IMR-90 (cell line): Measurements from ENCODE around the gene C13orf42. TPM values are rescaled to one million over a fixed set of nuclear protein-coding genes. Genes with fewer than 3 reads are reported as not detected.

ENCODE experiments used
- ATAC-seq: fragments of 200-7000 bp; cut with Tn5 transposase; 2 replicates; pipeline ENCODE4 v1.9.1; 2020; ENCODE audit warnings: low read depth, mild to moderate bottlenecking, moderate library complexity
- BruUV-seq: library from RNA; stranded (reverse); fragments of 400-500 nt; replicated peaks from 2 replicates; lab custom pipeline; 2021; lab: Mats Ljungman, UMichigan
- CTCF ChIA-PET: fragments of 300-600 bp; formaldehyde crosslinking; extraction: SDS; loops from one replicate; lab custom pipeline; 2021; ENCODE audit warnings: antibody characterized with exemption; lab: Yijun Ruan, JAX
- POLR2A ChIA-PET: fragments of 300-600 bp; sonication (Branson Sonifier 250); formaldehyde crosslinking; loops from one replicate; lab custom pipeline; 2022; ENCODE audit warnings: antibody characterized with exemption; ENCODE audit not compliant: unreplicated experiment; lab: Charles Lee
- DNase-seq: peaks from one replicate; pipeline ENCODE4 v3.0.0; 2013
- H2AFZ ChIP-seq: replicated peaks from 2 replicates; pipeline ENCODE3; 2013; ENCODE audit warnings: low read length, mild to moderate bottlenecking; ENCODE audit not compliant: poor library complexity
- H2AK5ac ChIP-seq: 2 replicates; pipeline ENCODE4 v1.6.1; 2013; ENCODE audit warnings: low read depth, low read length, inconsistent platforms
- H2AK9ac ChIP-seq: replicated peaks from 2 replicates; pipeline ENCODE3; 2013; ENCODE audit warnings: mild to moderate bottlenecking, low read depth, low read length, moderate library complexity; ENCODE audit not compliant: poor library complexity
- H2BK120ac ChIP-seq: 2 replicates; pipeline ENCODE4 v1.6.1; 2013; ENCODE audit warnings: low read depth, low read length, inconsistent platforms
- H2BK15ac ChIP-seq: 3 replicates; pipeline ENCODE4 v1.6.1; 2013; ENCODE audit warnings: low read depth, low read length, inconsistent platforms
- H2BK20ac ChIP-seq: 2 replicates; pipeline ENCODE4 v1.6.1; 2013; ENCODE audit warnings: low read depth, mild to moderate bottlenecking, inconsistent platforms, low read length, moderate library complexity
- H2BK5ac ChIP-seq: 2 replicates; pipeline ENCODE4 v1.6.1; 2013; ENCODE audit warnings: mild to moderate bottlenecking, low read depth, low read length, inconsistent platforms; ENCODE audit not compliant: poor library complexity, severe bottlenecking
- H3K14ac ChIP-seq: replicated peaks from 2 replicates; pipeline ENCODE4 v1.6.1; 2013; ENCODE audit warnings: low read depth, low read length, inconsistent platforms
- H3K18ac ChIP-seq: 2 replicates; pipeline ENCODE4 v1.6.1; 2013; ENCODE audit warnings: low read depth, low read length, control low read depth
- H3K23ac ChIP-seq: 2 replicates; pipeline ENCODE4 v1.6.1; 2013; ENCODE audit warnings: low read depth, low read length, inconsistent platforms
- H3K27ac ChIP-seq: 2 replicates; pipeline ENCODE4 v1.5.1; 2013; ENCODE audit warnings: mild to moderate bottlenecking, control low read depth, low read length; ENCODE audit not compliant: insufficient read depth
- H3K27me3 ChIP-seq: 2 replicates; pipeline ENCODE4 v1.6.1; 2013; ENCODE audit warnings: low read length; ENCODE audit not compliant: control insufficient read depth, insufficient read depth
- H3K36me3 ChIP-seq: 2 replicates; pipeline ENCODE4 v1.6.1; 2013; ENCODE audit warnings: low read length, mixed read lengths; ENCODE audit not compliant: control insufficient read depth, insufficient read depth
- H3K4ac ChIP-seq: 2 replicates; pipeline ENCODE4 v1.6.1; 2013; ENCODE audit warnings: low read depth, low read length, inconsistent platforms
- H3K4me1 ChIP-seq: 2 replicates; pipeline ENCODE4 v1.6.1; 2013; ENCODE audit warnings: low read length, mixed read lengths; ENCODE audit not compliant: control insufficient read depth, insufficient read depth
- H3K4me2 ChIP-seq: 2 replicates; pipeline ENCODE4 v1.6.1; 2013; ENCODE audit warnings: low read depth, mild to moderate bottlenecking, control low read depth, low read length, moderate library complexity
- H3K4me3 ChIP-seq: 2 replicates; pipeline ENCODE4 v1.5.1; 2013; ENCODE audit warnings: low read depth, mild to moderate bottlenecking, control low read depth, low read length, moderate library complexity; ENCODE audit not compliant: insufficient read depth
- H3K56ac ChIP-seq: 2 replicates; pipeline ENCODE4 v1.6.1; 2013; ENCODE audit warnings: low read length, inconsistent platforms; ENCODE audit not compliant: insufficient read depth; ENCODE audit errors: extremely low read depth
- H3K79me1 ChIP-seq, 2 experiments: 2 replicates each; pipeline ENCODE4 v1.6.1; 2013; ENCODE audit warnings: low read length in 2 of 2, inconsistent platforms in 1 of 2, low read depth in 1 of 2
- H3K9ac ChIP-seq: 2 replicates; pipeline ENCODE4 v1.6.1; 2013; ENCODE audit warnings: low read depth, low read length, control low read depth
- H3K9me1 ChIP-seq: 2 replicates; pipeline ENCODE4 v1.6.1; 2013; ENCODE audit warnings: low read length, inconsistent platforms; ENCODE audit not compliant: insufficient read depth
- H3K9me3 ChIP-seq: 2 replicates; pipeline ENCODE4 v1.6.1; 2013; ENCODE audit warnings: low read length; ENCODE audit not compliant: control insufficient read depth, insufficient read depth
- H4K20me1 ChIP-seq: 2 replicates; pipeline ENCODE4 v1.6.1; 2013; ENCODE audit warnings: low read length, inconsistent platforms; ENCODE audit not compliant: insufficient read depth
- H4K5ac ChIP-seq: 2 replicates; pipeline ENCODE4 v1.6.1; 2013; ENCODE audit warnings: mild to moderate bottlenecking, low read depth, low read length, control low read depth
- H4K8ac ChIP-seq, 2 experiments: 2 replicates each; pipeline ENCODE4 v1.6.1; 2013; ENCODE audit warnings: low read depth in 2 of 2, low read length in 2 of 2, control low read depth in 1 of 2, inconsistent platforms in 1 of 2
- H4K91ac ChIP-seq: 2 replicates; pipeline ENCODE4 v1.6.1; 2013; ENCODE audit warnings: low read depth, low read length, inconsistent platforms; ENCODE audit not compliant: insufficient read depth
- BHLHE40 ChIP-seq: fragments of 150-350 bp; IDR thresholded peaks from 2 replicates; pipeline ENCODE4 v1.6.1; 2016; ENCODE audit warnings: mild to moderate bottlenecking, low read depth, low read length
- RAD21 ChIP-seq: IDR thresholded peaks from 2 replicates; pipeline ENCODE4 v1.6.1; 2012; ENCODE audit warnings: low read length, improper control_type of control experiment
- WGBS, 2 experiments: methylation state at CpG; one replicate each; pipeline versions ENCODE4 v1.1.5 to v1.1.7; 2013; ENCODE audit warnings: missing lambda C conversion rate in 2 of 2; ENCODE audit not compliant: insufficient read length in 1 of 2; ENCODE audit errors: extremely low coverage in 2 of 2; 5-methylcytosine and 5-hydroxymethylcytosine counted together
- dilution Hi-C: fragments of 300-500 bp; cut with HindIII; formaldehyde crosslinking; loops from one replicate; pipeline ENCODE4 v1.14.3; 2018; ENCODE audit warnings: low sequenced_read_pairs; ENCODE audit not compliant: unreplicated experiment
- in situ Hi-C: fragments of 300-500 bp; cut with MboI; formaldehyde crosslinking; loops from 3 replicates; pipeline ENCODE4 v1.14.3; 2019; ENCODE audit warnings: low sequenced_read_pairs, inconsistent platforms, mixed read lengths
- intact Hi-C: fragments of 100-400 bp; cut with micrococcal nuclease; formaldehyde crosslinking; loops from 2 replicates; pipeline ENCODE4 v1.10.0; 2022
- polyA plus RNA-seq, 3 experiments: library from polyadenylated mRNA; depleted of rRNA; stranded (reverse); fragments of >200 nt; gene quantifications; 2 replicates each; pipeline ENCODE4 v1.2.3, GENCODE V29; 2012; ENCODE audit warnings: low replicate concordance in 1 of 3
- total RNA-seq: library from RNA; depleted of rRNA; stranded (reverse); fragments of >200 nt; gene quantifications from 2 replicates; pipeline ENCODE4 v1.2.3, GENCODE V29; 2012

C13orf42 gene
- total and polyA plus RNA-seq, 2 of the 4 experiments (the other 2 are of a cell fraction): not detected

GRCh38 chr13:51033421-51034185 lies 77.5 kb downstream of the C13orf42 start:
- no peak overlapping the region for H3K18ac ChIP-seq
- no peak overlapping the region for H3K4ac ChIP-seq
- H3K36me3 ChIP-seq: no peaks in the 10 kb centered on the region
- no peak overlapping the region for H2AK9ac ChIP-seq
- H2BK20ac ChIP-seq: no peak overlapping the region
- H3K27ac ChIP-seq: no peak overlapping the region
- H3K9me1 ChIP-seq: no peaks in the 10 kb centered on the region
- no peak overlapping the region for H3K4me3 ChIP-seq
- H3K56ac ChIP-seq: no peak overlapping the region
- no peak overlapping the region for H2BK5ac ChIP-seq
- no peak overlapping the region for H3K23ac ChIP-seq
- no peaks in the 10 kb centered on the region for H3K9me3 ChIP-seq
- in situ Hi-C loops: no loop called here
- H3K79me1 ChIP-seq: no peaks in the 10 kb centered on the region
- H3K4me2 ChIP-seq: no peak overlapping the region
- ATAC-seq (no peak), DNase-seq (no peak)
- intact Hi-C loops: no loop called here
- H4K20me1 ChIP-seq: no peaks in the 10 kb centered on the region
- no peak overlapping the region for H2BK15ac ChIP-seq
- no peak overlapping the region for H4K8ac ChIP-seq
- ChIA-PET CTCF (no interaction called here), POLR2A (no interaction called here)
- no peaks in the 10 kb centered on the region for H3K4me1 ChIP-seq
- H2AK5ac ChIP-seq: no peak overlapping the region
- no TSS peak for BruUV-seq
- dilution Hi-C loops: no loop called here
- H3K27me3 ChIP-seq: peaks cover 12% of the 10 kb centered on the region
- no peak overlapping the region for H3K9ac ChIP-seq
- H3K14ac ChIP-seq: no peak overlapping the region
- no peak overlapping the region for H4K5ac ChIP-seq
- no CpG with 5 or more reads among the region's 5 CpGs for WGBS, 2 experiments
- H2BK120ac ChIP-seq: no peak overlapping the region
- no peak overlapping the region for H2AFZ ChIP-seq
- TF ChIP-seq RAD21: no peak
- no peak for TF ChIP-seq BHLHE40
- H4K91ac ChIP-seq: no peak overlapping the region
